DOHH2 (cell line): ENCODE measurements around the gene NT5C1A.

ENCODE experiments used
- EZH2phosphoT487 ChIP-seq: fragments of 200-600 bp; sonication (generic); IDR thresholded peaks from 2 replicates; pipeline ENCODE4 v1.6.1; 2017; ENCODE audit warnings: borderline replicate concordance, mild to moderate bottlenecking, antibody characterized with exemption, low read length, moderate library complexity, mixed read lengths
- TF ChIP-seq, protein P1 (sequence below): fragments of 200-600 bp; sonication (generic); IDR thresholded peaks from one replicate; pipeline ENCODE4 v1.5.1; 2014; ENCODE audit warnings: antibody characterized with exemption, mild to moderate bottlenecking, low read depth, low read length; ENCODE audit not compliant: poor library complexity, severe bottlenecking

DNA sequence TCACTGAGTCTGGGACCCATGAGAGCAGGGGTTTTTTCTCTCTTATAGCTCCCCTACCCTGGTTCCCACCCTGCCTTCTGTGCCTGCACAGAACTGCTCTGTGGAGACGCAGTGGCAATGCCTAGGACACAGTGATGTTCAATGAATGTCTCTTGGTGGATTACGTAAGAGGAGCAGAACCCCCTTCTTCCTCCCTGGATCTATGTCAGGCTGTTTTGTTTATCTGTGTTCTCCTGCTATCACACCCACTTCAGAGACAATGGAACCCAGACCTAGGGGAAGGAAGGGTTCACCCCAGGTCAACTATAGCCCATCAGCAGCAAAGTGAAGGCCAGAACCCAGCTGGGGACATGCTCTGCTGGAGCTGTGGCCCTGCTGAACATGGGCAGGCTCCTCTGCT, 17.3 kb upstream of the NT5C1A start:
- TF ChIP-seq, protein P1, sequence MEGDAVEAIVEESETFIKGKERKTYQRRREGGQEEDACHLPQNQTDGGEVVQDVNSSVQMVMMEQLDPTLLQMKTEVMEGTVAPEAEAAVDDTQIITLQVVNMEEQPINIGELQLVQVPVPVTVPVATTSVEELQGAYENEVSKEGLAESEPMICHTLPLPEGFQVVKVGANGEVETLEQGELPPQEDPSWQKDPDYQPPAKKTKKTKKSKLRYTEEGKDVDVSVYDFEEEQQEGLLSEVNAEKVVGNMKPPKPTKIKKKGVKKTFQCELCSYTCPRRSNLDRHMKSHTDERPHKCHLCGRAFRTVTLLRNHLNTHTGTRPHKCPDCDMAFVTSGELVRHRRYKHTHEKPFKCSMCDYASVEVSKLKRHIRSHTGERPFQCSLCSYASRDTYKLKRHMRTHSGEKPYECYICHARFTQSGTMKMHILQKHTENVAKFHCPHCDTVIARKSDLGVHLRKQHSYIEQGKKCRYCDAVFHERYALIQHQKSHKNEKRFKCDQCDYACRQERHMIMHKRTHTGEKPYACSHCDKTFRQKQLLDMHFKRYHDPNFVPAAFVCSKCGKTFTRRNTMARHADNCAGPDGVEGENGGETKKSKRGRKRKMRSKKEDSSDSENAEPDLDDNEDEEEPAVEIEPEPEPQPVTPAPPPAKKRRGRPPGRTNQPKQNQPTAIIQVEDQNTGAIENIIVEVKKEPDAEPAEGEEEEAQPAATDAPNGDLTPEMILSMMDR, result no peak
- TF ChIP-seq EZH2phosphoT487, result no peak
